Caki2 (cell line): ENCODE measurements around the gene PTPRR. TPM values are rescaled to one million over a fixed set of nuclear protein-coding genes. Genes with fewer than 3 reads are reported as not detected.

Experiments used
- DNase-seq: peaks from one replicate; pipeline ENCODE4 v3.0.0-alpha.2; 2015; ENCODE audit warnings: low read depth
- in situ Hi-C: cut with HindIII; loops from 2 replicates; pipeline ENCODE4 v1.10.0; 2016; ENCODE audit warnings: low sequenced_read_pairs, low pct_unique_long_range_greater_than_20kb, mixed read lengths
- total RNA-seq: library from RNA; depleted of rRNA; stranded (reverse); fragments of >200 nt; shearing (Covaris generic); gene quantifications from 2 replicates; pipeline ENCODE4 v1.2.3, GENCODE V29; 2014; ENCODE audit warnings: low replicate concordance; rRNA removed

The PTPRR gene, protein sequence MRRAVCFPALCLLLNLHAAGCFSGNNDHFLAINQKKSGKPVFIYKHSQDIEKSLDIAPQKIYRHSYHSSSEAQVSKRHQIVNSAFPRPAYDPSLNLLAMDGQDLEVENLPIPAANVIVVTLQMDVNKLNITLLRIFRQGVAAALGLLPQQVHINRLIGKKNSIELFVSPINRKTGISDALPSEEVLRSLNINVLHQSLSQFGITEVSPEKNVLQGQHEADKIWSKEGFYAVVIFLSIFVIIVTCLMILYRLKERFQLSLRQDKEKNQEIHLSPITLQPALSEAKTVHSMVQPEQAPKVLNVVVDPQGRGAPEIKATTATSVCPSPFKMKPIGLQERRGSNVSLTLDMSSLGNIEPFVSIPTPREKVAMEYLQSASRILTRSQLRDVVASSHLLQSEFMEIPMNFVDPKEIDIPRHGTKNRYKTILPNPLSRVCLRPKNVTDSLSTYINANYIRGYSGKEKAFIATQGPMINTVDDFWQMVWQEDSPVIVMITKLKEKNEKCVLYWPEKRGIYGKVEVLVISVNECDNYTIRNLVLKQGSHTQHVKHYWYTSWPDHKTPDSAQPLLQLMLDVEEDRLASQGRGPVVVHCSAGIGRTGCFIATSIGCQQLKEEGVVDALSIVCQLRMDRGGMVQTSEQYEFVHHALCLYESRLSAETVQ
- total RNA-seq, result 22.3 and 31.0 TPM in 2 replicates

DNA sequence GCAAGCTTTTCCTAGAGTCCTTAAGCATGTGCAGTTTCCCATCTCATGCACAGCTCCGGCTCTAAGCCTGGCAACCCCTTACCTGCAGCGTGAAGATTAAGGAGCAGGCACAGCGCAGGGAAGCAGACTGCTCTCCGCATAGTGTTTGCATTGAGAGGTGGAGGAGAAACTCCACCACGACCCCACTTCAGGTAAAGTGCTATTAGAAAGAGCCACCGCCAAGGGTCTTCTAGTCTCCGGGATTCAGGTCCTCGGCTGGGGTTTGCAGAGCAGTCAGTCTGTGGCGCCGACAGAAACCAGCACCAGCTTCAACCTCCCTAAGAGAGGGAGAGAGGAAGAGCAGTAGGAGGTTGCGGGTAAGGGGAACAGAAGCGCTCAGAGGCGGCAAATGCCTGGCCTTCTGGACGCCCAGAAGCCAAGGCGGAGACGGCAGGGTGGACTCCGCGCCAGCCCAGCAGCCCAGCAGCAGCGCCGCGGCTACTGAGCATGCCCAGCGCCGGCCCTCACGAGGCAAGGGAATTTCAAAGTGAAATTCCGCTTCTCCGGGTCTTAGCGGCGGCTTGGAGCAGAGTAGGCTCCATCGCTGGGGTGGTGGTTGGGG is at the start of gene PTPRR:
Gene PTPRR (minus strand): TSS at position 488 of the 601 bp plus-strand sequence. CDS start 348 bp downstream, at position 140.
- in situ Hi-C loops, result no loop called here
- no peak for DNase-seq

DNA sequence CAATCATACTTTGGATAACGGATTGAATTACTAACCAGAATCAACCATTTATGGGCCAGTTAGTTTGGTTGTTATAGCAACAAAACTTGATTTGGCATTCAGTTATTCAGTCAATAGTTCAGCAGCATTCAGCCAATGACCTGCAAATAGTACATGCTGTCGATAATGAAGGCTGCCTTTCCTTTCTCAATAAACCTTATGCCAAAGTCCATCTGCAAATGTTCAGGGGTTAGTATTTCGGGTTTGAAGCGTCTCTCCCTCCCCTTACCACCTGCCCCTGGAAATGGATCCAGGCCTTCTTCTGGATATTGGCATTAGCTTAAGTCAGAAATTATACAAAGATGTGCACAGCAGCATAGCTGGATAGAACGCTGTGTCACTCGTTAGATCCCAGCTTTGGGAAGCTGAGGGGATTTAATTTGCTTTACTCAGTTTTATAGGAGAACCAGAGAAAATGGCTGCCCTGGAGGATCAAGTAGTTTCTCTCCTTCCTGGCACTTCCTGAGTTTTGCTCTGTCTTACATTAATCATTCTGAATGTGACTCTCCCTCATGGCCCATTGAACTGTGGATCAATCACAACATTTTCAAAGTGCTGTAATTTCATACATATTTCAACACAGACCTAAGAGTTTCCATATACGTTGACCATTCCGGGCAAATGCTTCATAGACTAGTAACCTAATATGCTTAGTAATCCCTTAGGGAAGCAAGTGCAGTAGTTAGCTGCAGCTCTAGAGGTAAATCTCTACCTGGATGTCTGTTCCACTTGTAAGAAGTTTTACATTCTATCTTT is 46.7 kb upstream of the PTPRR start:
- no peak for DNase-seq
- in situ Hi-C loops, result no loop called here

DNA sequence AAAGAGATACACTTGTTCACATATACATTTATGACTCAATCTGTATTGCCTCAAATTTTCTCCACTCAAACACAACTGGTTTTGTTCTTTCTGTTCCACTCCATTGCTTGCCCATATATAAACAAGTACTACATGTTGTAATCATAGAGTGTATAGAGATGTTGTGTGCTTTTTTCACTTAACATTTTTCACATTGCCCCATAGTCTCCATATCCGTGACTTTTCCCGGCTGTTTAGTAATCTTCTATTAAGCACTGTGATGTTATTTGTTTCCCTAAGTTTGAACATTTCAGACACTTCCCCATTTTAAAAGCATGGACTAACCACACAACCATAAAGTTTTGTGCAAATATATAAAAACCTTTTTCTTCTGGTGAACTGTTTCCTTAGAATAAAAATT is 45.5 kb upstream of the PTPRR start:
- DNase-seq, result no peak
- in situ Hi-C loops, result no loop called here

DNA sequence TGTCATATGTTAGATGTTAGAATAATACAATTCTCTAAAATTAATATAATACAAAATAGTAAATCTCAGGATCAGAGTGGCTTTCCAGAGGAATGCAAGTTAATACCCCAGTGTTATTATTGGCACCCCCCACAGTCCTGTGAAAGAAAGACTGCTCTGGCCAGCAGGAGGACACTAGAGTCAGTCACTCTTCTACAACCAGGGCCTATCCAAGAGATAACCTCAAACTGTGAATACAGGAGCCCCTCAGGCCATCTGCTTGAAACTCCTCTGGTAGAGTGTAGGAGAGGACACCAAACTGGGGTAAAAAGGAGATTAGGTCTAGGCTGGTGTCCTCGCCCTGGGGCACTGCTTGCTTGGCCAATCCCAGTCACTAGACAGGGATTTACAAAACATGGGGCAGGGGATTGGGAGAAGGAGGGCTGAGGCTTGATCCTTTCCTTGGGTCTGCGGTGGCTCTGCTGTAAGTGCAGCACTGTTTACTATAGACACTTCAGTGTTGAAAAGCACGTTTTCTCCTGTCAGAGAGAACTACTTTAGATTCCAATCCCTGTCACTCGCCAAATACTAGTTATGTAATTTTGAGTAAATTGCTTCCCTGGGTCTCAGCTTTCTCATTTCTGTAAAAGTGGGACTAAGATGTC is 44.5 kb upstream of the PTPRR start:
- in situ Hi-C loops, result no loop called here

DNA sequence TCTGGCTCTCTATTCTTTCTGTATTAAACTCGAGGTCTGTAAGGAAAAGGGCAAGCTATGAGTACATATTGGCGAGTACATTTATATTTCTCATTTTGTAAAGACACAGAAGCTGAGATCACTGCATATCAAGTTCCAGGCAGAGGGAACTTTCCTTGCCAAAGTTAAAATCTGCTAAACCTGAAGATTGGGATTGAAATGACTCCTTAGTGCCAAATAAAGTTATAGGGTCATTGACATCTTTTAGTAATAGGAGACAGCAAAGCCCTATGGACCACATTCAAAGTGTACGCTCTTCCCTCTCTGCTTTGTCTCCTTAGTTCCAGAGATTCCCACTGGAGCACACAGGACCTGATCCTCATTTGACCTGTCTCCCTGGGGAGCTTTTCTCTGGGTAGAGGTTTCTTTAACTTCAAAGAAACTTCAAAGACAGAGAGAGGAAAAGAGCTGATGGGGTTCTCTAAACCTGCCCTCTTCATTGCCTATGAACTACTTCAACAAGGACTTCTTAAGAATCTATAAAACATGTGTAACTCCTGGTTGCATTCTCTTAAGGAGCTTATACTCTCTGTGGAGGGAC is 42.6 kb upstream of the PTPRR start:
- in situ Hi-C loops, result no loop called here
- no peak for DNase-seq

More for the DNA sequence above, 44.5 kb upstream of the PTPRR start:
- no peak for DNase-seq

DNA sequence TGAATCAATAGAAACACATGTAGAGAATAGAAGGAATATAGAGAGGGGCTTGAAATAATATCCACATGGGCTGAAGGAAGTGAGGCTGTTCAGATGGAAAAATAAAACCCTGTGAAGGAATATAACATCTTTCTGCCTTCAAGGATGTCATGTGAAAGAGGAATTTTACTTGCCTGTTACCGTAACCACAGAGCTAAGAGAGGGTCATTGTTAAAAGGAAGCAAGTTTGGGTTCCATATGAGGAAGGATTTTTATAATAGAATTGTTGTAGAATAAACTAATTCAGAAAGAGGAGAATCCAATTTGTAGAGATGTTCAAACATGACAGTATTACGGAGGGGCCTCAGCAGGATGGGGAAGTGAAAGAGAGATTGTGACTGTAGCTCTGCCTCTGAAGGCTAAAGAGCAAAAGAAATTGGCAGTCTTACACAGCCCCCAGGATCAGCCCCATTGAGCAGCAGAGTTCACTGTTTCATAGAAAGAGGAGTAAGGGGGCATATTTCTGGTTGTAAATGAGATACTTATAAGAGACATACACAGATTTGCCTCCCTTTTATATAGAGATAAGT is 41.8 kb upstream of the PTPRR start:
- DNase-seq, result no peak
- in situ Hi-C loops, result no loop called here

DNA sequence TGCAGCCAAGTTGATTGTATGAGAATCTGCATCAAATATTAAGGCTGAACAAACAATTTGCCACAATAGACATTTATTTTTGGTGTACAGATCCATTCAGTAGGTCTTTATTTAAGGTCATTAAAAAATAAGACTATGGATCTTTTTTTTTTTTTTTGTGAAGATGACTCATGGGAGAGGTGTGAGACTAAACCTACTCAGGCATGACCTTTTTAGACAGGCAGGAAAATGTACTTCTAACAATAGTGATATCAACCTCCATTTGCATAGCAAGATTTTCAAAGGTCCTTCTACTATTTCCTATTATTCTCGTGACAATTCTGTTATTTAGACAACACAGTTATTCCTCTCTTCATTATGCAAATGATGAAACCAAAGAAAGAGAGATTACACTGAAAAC is 39.9 kb upstream of the PTPRR start:
- DNase-seq, result peak; percentile 51
- in situ Hi-C loops, result no loop called here

DNA sequence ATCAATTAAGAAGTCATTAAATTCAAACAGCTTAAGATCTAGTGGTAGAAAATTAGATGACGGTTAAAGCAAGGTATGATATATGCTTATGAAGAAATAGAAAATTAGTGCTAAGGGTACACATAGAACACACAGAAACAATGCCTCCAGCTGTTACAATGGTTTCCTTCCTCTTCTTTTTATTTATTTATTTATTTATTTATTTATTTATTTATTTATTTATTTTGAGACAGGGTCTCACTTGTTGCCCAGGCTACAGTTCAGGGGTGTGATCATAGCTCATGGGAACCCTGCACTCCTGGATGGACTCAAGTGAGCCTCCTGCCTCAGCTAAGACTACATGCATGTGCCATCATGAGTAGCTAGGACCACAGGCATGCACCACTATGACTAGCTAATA is 34.9 kb upstream of the PTPRR start:
- DNase-seq, result no peak
- in situ Hi-C loops, result no loop called here

DNA sequence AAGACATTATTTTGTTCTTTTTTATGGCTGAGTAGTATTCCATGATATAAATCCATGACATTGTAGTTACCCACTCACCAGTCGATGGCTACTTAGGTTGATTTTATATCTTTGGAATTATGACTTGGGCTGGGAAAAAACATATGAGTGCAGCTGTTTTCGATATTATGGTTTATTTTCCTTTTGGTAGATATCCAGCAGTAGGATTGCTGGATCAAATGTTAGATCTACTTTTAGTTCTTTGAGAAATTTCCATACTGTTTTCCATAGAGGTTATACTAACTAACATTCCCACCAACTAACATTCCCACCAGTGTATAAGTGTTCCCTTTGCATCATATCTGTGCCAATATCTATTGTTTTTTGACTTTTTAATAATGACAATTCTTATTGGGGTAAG is 29.9 kb upstream of the PTPRR start:
- in situ Hi-C loops, result no loop called here
- DNase-seq, result no peak

DNA sequence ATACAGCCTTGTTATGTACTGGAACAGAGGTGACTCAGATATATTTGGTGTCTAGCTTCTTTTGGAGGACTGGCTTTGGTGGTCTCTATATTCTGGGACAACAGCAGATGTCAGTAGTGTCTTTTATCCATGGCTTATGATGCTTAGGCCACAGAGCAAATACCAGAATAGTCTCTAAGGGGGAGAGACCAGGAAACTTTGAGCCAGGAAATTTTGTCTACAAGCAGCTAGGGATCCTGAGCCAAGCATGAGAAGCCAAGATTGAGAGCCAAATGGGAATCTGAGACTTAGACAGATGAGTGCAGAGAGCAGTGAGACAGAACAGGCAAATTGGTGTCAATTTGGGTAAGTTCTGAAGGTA is 28.4 kb upstream of the PTPRR start:
- in situ Hi-C loops, result no loop called here
- DNase-seq, result no peak

DNA sequence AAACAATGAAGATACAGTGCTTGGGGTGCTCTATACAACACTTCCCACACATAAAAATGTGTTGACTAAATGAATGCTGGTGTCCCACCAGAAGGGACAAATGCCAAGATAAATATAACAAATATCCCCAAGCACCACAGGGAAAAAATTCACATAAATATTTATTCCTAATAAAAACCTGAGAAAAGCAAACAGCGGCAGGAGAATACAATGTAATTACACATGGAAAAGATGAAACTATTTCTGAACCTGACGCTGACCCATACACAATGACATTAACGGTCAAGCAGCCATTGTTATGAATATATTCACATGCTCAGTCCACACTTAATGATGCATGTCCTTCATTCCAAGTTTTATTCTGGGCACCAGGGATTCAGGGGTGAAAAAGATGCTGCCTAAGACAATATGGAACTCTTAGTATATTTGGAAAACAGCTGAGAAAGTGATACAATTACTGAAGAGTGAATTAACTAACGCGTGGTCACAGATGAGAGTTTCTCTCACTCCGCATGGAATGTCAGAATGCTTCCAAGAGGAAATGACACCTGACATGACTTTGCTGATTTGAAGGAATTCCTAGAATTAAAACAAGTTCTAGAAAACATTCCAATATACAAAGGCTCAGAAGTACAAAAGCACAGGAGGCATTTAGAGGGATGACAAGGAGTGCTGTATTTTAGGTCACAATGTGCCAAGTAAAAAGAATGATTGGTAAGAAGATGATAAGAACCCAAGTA is 27.9 kb upstream of the PTPRR start:
- peak; percentile 84 for DNase-seq
- in situ Hi-C loops, result no loop called here

DNA sequence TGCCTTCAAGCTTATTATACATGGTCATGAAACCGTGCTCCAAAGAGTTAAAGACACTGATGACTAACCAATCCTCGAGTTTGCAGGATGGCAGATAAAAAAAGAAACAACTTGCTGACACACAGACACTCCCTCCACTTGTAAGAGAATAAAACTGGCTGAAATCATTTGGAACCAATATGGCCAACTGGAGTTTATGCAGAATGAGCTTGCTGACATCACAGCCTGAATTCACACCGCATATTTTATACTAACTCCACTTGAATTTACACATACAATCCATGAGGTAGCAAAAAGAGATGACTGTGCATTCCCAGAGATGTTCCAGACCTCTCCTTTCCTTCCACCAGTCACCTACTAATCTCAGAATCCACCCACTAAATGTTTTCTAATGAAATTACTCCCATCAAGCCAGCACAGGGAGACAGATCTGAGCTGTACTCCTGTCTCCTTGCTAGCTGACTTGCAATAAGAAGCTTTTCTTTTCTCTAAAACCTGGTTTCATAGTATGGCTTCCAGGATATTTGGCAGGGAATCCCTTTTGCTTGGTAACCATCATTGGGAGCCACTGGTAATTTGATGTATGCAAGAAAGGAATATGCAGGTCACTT is 15.8 kb upstream of the PTPRR start:
- DNase-seq, result peak; percentile 35

DNA sequence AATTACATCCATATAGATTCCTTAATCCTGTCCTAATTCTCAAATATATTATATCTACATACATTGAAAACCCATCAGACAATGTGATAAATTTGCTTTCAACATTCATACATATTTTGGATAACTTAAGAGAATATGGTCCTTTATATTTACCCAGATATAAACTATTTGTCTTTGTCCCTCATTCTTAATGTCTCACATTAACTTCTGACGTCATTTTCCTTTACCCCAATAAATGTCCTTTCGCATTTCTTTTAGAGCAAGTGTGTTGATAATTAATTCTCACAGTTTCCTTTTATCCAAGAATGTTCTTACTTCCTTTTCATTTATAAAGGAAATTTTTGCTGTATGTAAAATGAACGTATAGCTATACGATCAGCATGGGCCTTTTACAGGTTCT is 12.6 kb upstream of the PTPRR start:
- no peak for DNase-seq
- in situ Hi-C loops, result no loop called here

More for the DNA sequence above, 15.8 kb upstream of the PTPRR start:
- in situ Hi-C loops, result no loop called here

DNA sequence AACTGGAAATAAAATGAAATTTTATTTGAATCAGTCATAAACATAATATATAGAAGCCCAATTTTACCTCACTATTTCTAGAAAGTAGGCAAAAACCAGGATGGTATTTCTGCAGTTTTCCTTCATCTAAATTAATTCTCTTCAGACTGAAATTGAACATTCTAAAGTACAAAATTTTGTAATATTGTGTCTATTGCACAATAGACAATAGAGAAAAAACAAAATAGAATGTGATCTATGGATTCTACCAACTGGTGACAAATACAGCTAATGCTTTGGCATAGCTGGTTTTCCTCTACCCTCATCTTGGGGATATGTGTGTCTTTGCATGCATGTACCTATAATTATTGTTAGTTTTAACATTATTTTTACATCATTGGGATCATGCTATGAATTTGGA is 8.5 kb upstream of the PTPRR start:
- in situ Hi-C loops, result no loop called here
- DNase-seq, result no peak

DNA sequence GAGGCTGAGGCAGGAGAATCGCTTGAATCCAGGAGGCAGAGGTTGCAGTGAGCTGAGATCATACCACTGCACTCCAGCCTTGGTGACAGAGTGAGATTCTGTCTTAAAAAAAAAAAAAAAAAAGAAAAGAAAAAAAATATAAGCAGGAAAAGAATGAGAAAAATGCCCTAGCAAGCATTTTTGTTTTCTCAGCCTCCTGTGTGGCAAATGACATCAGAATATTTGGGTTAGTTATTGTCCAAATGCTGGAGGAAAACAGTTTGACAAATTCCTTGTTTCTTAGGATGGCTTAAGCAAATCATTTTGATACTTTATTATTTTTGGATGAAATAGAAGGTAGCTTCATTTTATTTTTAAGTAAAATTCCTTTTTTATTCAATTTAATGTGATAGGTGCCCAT is 7.5 kb upstream of the PTPRR start:
- peak; percentile 63 for DNase-seq
- in situ Hi-C loops, result no loop called here

DNA sequence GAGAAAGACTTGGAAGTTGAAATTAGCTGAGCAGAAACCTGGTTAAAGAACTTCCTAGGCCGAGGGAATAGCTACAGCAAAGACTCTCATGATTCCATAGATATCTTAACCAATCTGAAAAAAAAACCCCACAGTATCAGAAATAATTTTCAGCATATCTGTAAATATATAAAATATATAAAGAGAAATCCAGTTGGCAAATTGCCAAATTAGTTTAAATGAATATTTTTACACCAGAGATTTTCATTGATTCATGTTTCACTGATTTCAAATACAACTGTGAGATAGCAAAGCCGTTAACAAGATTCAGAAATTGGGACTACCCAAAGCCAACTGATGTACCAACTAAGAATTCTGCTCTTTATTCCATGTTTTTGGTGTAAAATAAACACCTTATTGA is 6.8 kb upstream of the PTPRR start:
- in situ Hi-C loops, result no loop called here
- DNase-seq, result no peak

DNA sequence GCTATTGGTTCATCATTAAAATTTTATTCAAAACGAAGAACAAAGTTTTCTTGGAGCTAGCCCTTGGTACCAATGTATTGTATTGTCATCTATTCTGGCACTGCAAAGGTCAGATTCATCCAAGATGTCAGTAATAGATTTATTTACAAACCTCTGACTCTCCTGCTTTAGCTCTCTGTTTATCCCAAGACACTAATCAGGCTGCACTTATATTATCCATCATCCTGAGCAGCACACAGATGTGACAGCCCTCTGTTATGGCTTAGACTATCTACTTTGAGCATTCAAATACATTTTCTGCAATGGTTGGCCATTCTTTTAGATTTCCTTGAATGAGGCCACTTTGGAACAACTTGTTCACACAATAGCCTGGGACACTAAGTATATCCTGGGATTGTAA is 5.0 kb upstream of the PTPRR start:
- no peak for DNase-seq
- in situ Hi-C loops, result no loop called here
